Urothelium cell line (cell line): Measurements from ENCODE around the gene GLG1.

Source experiments
- DNase-seq: peaks from one replicate; pipeline ENCODE4 v3.0.0; 2011; ENCODE audit warnings: low spot score, mixed read lengths
- FAIRE-seq: peaks from 2 replicates; lab custom pipeline; 2011; peaks lifted over from hg19 to GRCh38; lab: Jason Lieb, UNC

GLG1 gene

GRCh38 chr16:74611721-74612120, 4.8 kb upstream of the GLG1 start:
- no peak for FAIRE-seq
- DNase-seq = no peak

- no peak for FAIRE-seq
- no peak for DNase-seq
Observed at GRCh38 chr16:74608944-74609343, 2.0 kb upstream of the GLG1 start.

- FAIRE-seq = no peak
- DNase-seq = no peak
Observed at GRCh38 chr16:74608381-74608780, 1.5 kb upstream of the GLG1 start.

- no peak for DNase-seq
- no peak for FAIRE-seq
Observed at GRCh38 chr16:74607962-74608356, 1.0 kb upstream of the GLG1 start.

- FAIRE-seq (no peak), DNase-seq (no peak)
Observed at GRCh38 chr16:74607310-74607961, 522 bp upstream of the GLG1 start.

GRCh38 chr16:74605746-74606520, 981 bp downstream of the GLG1 start:
- FAIRE-seq = no peak

GRCh38 chr16:74605332-74605731, 1.6 kb downstream of the GLG1 start:
- FAIRE-seq = no peak

More at GRCh38 chr16:74605746-74606520, 981 bp downstream of the GLG1 start:
- no peak for DNase-seq

GRCh38 chr16:74603848-74604247, 3.1 kb downstream of the GLG1 start:
- FAIRE-seq (no peak), DNase-seq (no peak)

More at GRCh38 chr16:74605332-74605731, 1.6 kb downstream of the GLG1 start:
- no peak for DNase-seq

GRCh38 chr16:74601126-74601871, 5.6 kb downstream of the GLG1 start:
- no peak for DNase-seq
- no peak for FAIRE-seq

- DNase-seq (no peak), FAIRE-seq (no peak)
Observed at GRCh38 chr16:74596586-74596985, 10.3 kb downstream of the GLG1 start.

GRCh38 chr16:74592847-74593246, 14.1 kb downstream of the GLG1 start:
- DNase-seq = no peak
- no peak for FAIRE-seq

- DNase-seq (no peak), FAIRE-seq (no peak)
Observed at GRCh38 chr16:74591876-74592650, 14.9 kb downstream of the GLG1 start.

GRCh38 chr16:74586948-74587347, 20.0 kb downstream of the GLG1 start:
- FAIRE-seq (no peak), DNase-seq (no peak)

GRCh38 chr16:74585846-74586443, 21.0 kb downstream of the GLG1 start:
- DNase-seq (no peak), FAIRE-seq (no peak)

- FAIRE-seq = no peak
- DNase-seq = no peak
Observed at GRCh38 chr16:74583926-74584666, 22.8 kb downstream of the GLG1 start.

GRCh38 chr16:74582970-74583369, 23.9 kb downstream of the GLG1 start:
- no peak for FAIRE-seq

GRCh38 chr16:74580833-74581232, 26.1 kb downstream of the GLG1 start:
- FAIRE-seq = no peak
- DNase-seq = no peak

More at GRCh38 chr16:74582970-74583369, 23.9 kb downstream of the GLG1 start:
- DNase-seq = no peak

- no peak for FAIRE-seq
Observed at GRCh38 chr16:74578838-74579237, 28.1 kb downstream of the GLG1 start.

GRCh38 chr16:74578433-74578832, 28.5 kb downstream of the GLG1 start:
- FAIRE-seq (no peak), DNase-seq (no peak)

More at GRCh38 chr16:74578838-74579237, 28.1 kb downstream of the GLG1 start:
- DNase-seq = no peak
